IMR-90 (cell line): ENCODE results near the gene BCL11A. TPM values are rescaled to one million over a fixed set of nuclear protein-coding genes. Genes with fewer than 3 reads are reported as not detected.

Source experiments
- ATAC-seq: fragments of 200-7000 bp; cut with Tn5 transposase; 2 replicates; pipeline ENCODE4 v1.9.1; 2020; ENCODE audit warnings: low read depth, mild to moderate bottlenecking, moderate library complexity
- BruUV-seq: library from RNA; stranded (reverse); fragments of 400-500 nt; replicated peaks from 2 replicates; lab custom pipeline; 2021; lab: Mats Ljungman, UMichigan
- CTCF ChIA-PET: fragments of 300-600 bp; formaldehyde crosslinking; extraction: SDS; loops from one replicate; lab custom pipeline; 2021; ENCODE audit warnings: antibody characterized with exemption; lab: Yijun Ruan, JAX
- POLR2A ChIA-PET: fragments of 300-600 bp; sonication (Branson Sonifier 250); formaldehyde crosslinking; loops from one replicate; lab custom pipeline; 2022; ENCODE audit warnings: antibody characterized with exemption; ENCODE audit not compliant: unreplicated experiment; lab: Charles Lee
- DNase-seq: peaks from one replicate; pipeline ENCODE4 v3.0.0; 2013
- H2AFZ ChIP-seq: replicated peaks from 2 replicates; pipeline ENCODE3; 2013; ENCODE audit warnings: low read length, mild to moderate bottlenecking; ENCODE audit not compliant: poor library complexity
- H2AK5ac ChIP-seq: 2 replicates; pipeline ENCODE4 v1.6.1; 2013; ENCODE audit warnings: low read depth, low read length, inconsistent platforms
- H2AK9ac ChIP-seq: replicated peaks from 2 replicates; pipeline ENCODE3; 2013; ENCODE audit warnings: mild to moderate bottlenecking, low read depth, low read length, moderate library complexity; ENCODE audit not compliant: poor library complexity
- H2BK120ac ChIP-seq: 2 replicates; pipeline ENCODE4 v1.6.1; 2013; ENCODE audit warnings: low read depth, low read length, inconsistent platforms
- H2BK15ac ChIP-seq: 3 replicates; pipeline ENCODE4 v1.6.1; 2013; ENCODE audit warnings: low read depth, low read length, inconsistent platforms
- H2BK20ac ChIP-seq: 2 replicates; pipeline ENCODE4 v1.6.1; 2013; ENCODE audit warnings: low read depth, mild to moderate bottlenecking, inconsistent platforms, low read length, moderate library complexity
- H2BK5ac ChIP-seq: 2 replicates; pipeline ENCODE4 v1.6.1; 2013; ENCODE audit warnings: mild to moderate bottlenecking, low read depth, low read length, inconsistent platforms; ENCODE audit not compliant: poor library complexity, severe bottlenecking
- H3K14ac ChIP-seq: replicated peaks from 2 replicates; pipeline ENCODE4 v1.6.1; 2013; ENCODE audit warnings: low read depth, low read length, inconsistent platforms
- H3K18ac ChIP-seq: 2 replicates; pipeline ENCODE4 v1.6.1; 2013; ENCODE audit warnings: low read depth, low read length, control low read depth
- H3K23ac ChIP-seq: 2 replicates; pipeline ENCODE4 v1.6.1; 2013; ENCODE audit warnings: low read depth, low read length, inconsistent platforms
- H3K27ac ChIP-seq: 2 replicates; pipeline ENCODE4 v1.5.1; 2013; ENCODE audit warnings: mild to moderate bottlenecking, control low read depth, low read length; ENCODE audit not compliant: insufficient read depth
- H3K27me3 ChIP-seq: 2 replicates; pipeline ENCODE4 v1.6.1; 2013; ENCODE audit warnings: low read length; ENCODE audit not compliant: control insufficient read depth, insufficient read depth
- H3K36me3 ChIP-seq: 2 replicates; pipeline ENCODE4 v1.6.1; 2013; ENCODE audit warnings: low read length, mixed read lengths; ENCODE audit not compliant: control insufficient read depth, insufficient read depth
- H3K4ac ChIP-seq: 2 replicates; pipeline ENCODE4 v1.6.1; 2013; ENCODE audit warnings: low read depth, low read length, inconsistent platforms
- H3K4me1 ChIP-seq: 2 replicates; pipeline ENCODE4 v1.6.1; 2013; ENCODE audit warnings: low read length, mixed read lengths; ENCODE audit not compliant: control insufficient read depth, insufficient read depth
- H3K4me2 ChIP-seq: 2 replicates; pipeline ENCODE4 v1.6.1; 2013; ENCODE audit warnings: low read depth, mild to moderate bottlenecking, control low read depth, low read length, moderate library complexity
- H3K4me3 ChIP-seq: 2 replicates; pipeline ENCODE4 v1.5.1; 2013; ENCODE audit warnings: low read depth, mild to moderate bottlenecking, control low read depth, low read length, moderate library complexity; ENCODE audit not compliant: insufficient read depth
- H3K56ac ChIP-seq: 2 replicates; pipeline ENCODE4 v1.6.1; 2013; ENCODE audit warnings: low read length, inconsistent platforms; ENCODE audit not compliant: insufficient read depth; ENCODE audit errors: extremely low read depth
- H3K79me1 ChIP-seq, 2 experiments: 2 replicates each; pipeline ENCODE4 v1.6.1; 2013; ENCODE audit warnings: low read length in 2 of 2, inconsistent platforms in 1 of 2, low read depth in 1 of 2
- H3K9ac ChIP-seq: 2 replicates; pipeline ENCODE4 v1.6.1; 2013; ENCODE audit warnings: low read depth, low read length, control low read depth
- H3K9me1 ChIP-seq: 2 replicates; pipeline ENCODE4 v1.6.1; 2013; ENCODE audit warnings: low read length, inconsistent platforms; ENCODE audit not compliant: insufficient read depth
- H3K9me3 ChIP-seq: 2 replicates; pipeline ENCODE4 v1.6.1; 2013; ENCODE audit warnings: low read length; ENCODE audit not compliant: control insufficient read depth, insufficient read depth
- H4K20me1 ChIP-seq: 2 replicates; pipeline ENCODE4 v1.6.1; 2013; ENCODE audit warnings: low read length, inconsistent platforms; ENCODE audit not compliant: insufficient read depth
- H4K5ac ChIP-seq: 2 replicates; pipeline ENCODE4 v1.6.1; 2013; ENCODE audit warnings: mild to moderate bottlenecking, low read depth, low read length, control low read depth
- H4K8ac ChIP-seq, 2 experiments: 2 replicates each; pipeline ENCODE4 v1.6.1; 2013; ENCODE audit warnings: low read depth in 2 of 2, low read length in 2 of 2, control low read depth in 1 of 2, inconsistent platforms in 1 of 2
- H4K91ac ChIP-seq: 2 replicates; pipeline ENCODE4 v1.6.1; 2013; ENCODE audit warnings: low read depth, low read length, inconsistent platforms; ENCODE audit not compliant: insufficient read depth
- CEBPB ChIP-seq: IDR thresholded peaks from 2 replicates; pipeline ENCODE4 v1.6.1; 2012; ENCODE audit warnings: low read depth, low read length, improper control_type of control experiment
- CHD1 ChIP-seq: IDR thresholded peaks from 2 replicates; pipeline ENCODE4 v1.6.1; 2012; ENCODE audit warnings: low read depth, low read length, improper control_type of control experiment
- FOS ChIP-seq: fragments of 150-350 bp; IDR thresholded peaks from 2 replicates; pipeline ENCODE4 v1.6.1; 2016; ENCODE audit warnings: low read depth, low read length
- MAZ ChIP-seq: IDR thresholded peaks from 2 replicates; pipeline ENCODE4 v1.6.1; 2012; ENCODE audit warnings: low read depth, mild to moderate bottlenecking, low read length, improper control_type of control experiment, moderate library complexity, borderline replicate concordance
- NFE2L2 ChIP-seq: fragments of 150-350 bp; IDR thresholded peaks from 2 replicates; pipeline ENCODE4 v1.6.1; 2016; ENCODE audit warnings: low read depth, mild to moderate bottlenecking, low read length
- RAD21 ChIP-seq: IDR thresholded peaks from 2 replicates; pipeline ENCODE4 v1.6.1; 2012; ENCODE audit warnings: low read length, improper control_type of control experiment
- WGBS, 2 experiments: methylation state at CpG; one replicate each; pipeline versions ENCODE4 v1.1.5 to v1.1.7; 2013; ENCODE audit warnings: missing lambda C conversion rate in 2 of 2; ENCODE audit not compliant: insufficient read length in 1 of 2; ENCODE audit errors: extremely low coverage in 2 of 2; 5-methylcytosine and 5-hydroxymethylcytosine counted together
- dilution Hi-C: fragments of 300-500 bp; cut with HindIII; formaldehyde crosslinking; loops from one replicate; pipeline ENCODE4 v1.14.3; 2018; ENCODE audit warnings: low sequenced_read_pairs; ENCODE audit not compliant: unreplicated experiment
- in situ Hi-C: fragments of 300-500 bp; cut with MboI; formaldehyde crosslinking; loops from 3 replicates; pipeline ENCODE4 v1.14.3; 2019; ENCODE audit warnings: low sequenced_read_pairs, inconsistent platforms, mixed read lengths
- intact Hi-C: fragments of 100-400 bp; cut with micrococcal nuclease; formaldehyde crosslinking; loops from 2 replicates; pipeline ENCODE4 v1.10.0; 2022
- polyA plus RNA-seq, 3 experiments: library from polyadenylated mRNA; depleted of rRNA; stranded (reverse); fragments of >200 nt; gene quantifications; 2 replicates each; pipeline ENCODE4 v1.2.3, GENCODE V29; 2012; ENCODE audit warnings: low replicate concordance in 1 of 3
- total RNA-seq: library from RNA; depleted of rRNA; stranded (reverse); fragments of >200 nt; gene quantifications from 2 replicates; pipeline ENCODE4 v1.2.3, GENCODE V29; 2012

Gene BCL11A
- total and polyA plus RNA-seq, 2 of the 4 experiments (the other 2 are of a cell fraction): 1.0 to 1.1 TPM

DNA sequence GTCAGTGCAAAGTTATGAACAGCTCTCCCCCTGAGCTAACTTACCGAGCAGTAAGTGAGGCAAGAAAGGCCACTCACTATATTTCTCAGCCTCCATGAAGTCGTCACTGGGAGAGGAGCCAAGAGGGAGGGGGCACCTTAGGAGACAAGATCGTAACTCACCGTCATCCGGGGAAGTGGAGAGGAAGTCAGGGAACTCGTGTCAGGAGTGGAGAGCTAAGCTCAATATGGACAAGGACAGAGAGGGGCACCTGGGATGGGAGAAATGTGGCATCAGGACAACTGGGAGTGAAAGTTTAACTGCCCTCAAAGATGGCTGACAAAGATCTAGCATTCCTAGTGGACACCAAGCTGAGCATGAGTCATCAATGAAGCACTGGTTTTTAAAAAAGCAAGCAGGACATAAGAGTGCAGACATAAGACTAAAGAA is 37.1 kb downstream of the BCL11A start (continued):
- no peak for TF ChIP-seq CHD1

DNA sequence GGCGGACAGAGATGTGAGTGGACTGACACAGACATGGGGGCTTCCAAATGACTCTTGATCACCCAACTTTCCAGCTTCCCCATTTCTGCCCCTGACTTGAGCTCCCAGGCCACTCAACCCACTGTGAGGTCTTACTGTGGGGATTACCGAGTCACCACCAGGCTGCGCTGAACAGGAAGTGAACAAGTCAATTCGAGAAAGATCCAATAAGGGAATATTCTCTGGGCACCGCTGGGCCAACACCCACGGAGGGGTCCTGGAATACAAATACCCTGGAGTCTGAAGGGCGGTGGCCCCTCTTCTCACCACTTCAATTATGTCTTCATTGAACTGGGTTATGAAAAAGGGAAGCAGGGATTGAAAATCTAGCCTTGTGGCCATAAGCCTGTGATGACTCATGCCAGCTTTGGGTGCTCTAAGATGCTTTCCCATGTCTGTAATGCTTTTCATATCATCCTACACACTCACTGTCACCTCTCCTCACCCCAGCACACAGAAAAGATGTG is 37.7 kb downstream of the BCL11A start:
- Histone ChIP-seq H4K8ac (peak overlapping the region; percentile 84 to 97), H4K91ac (peak overlapping the region; percentile 100), H2AK5ac (peak overlapping the region; percentile 72), H3K27me3 (no peaks in the 10 kb centered on the region), H3K4me3 (no peak overlapping the region), H3K14ac (peak overlapping the region; percentile 98), H2AK9ac (peak overlapping the region; percentile 93), H4K20me1 (no peaks in the 10 kb centered on the region), H2BK5ac (peak overlapping the region; percentile 99), H3K79me1 (no peaks in the 10 kb centered on the region), H3K4me2 (peak overlapping the region; percentile 58; the same call in 1 of the 2 replicates), H3K4me1 (peaks cover 13% of the 10 kb centered on the region), H3K9me1 (peaks cover 8% of the 10 kb centered on the region), H3K9ac (no peak overlapping the region), H3K27ac (peak overlapping the region; percentile 98), H2AFZ (peak overlapping the region; percentile 97), H2BK20ac (peak overlapping the region; percentile 99), H2BK120ac (peak overlapping the region; percentile 100), H3K4ac (peak overlapping the region; percentile 99), H2BK15ac (peak overlapping the region; percentile 99), H4K5ac (peak overlapping the region; percentile 99), H3K36me3 (no peaks in the 10 kb centered on the region), H3K56ac (peak overlapping the region; percentile 49; the same call in 1 of the 2 replicates), H3K23ac (0 out of 2 replicates have a peak overlapping the region, but pooled peaks have one; percentile 42), H3K9me3 (no peaks in the 10 kb centered on the region), H3K18ac (peak overlapping the region; percentile 99; the same call in 1 of the 2 replicates)
- ATAC-seq (peak; percentile 69), DNase-seq (peak; percentile 94)
- CTCF ChIA-PET: interaction anchor here (1.6 kb wide), 1 partner anchor 9 kb away, joined by 6 read pairs; no protein-coding TSS in a partner anchor
- POLR2A ChIA-PET: no interaction called here
- in situ Hi-C loops (no loop called here), intact Hi-C loops (loop anchor here (1.0 to 2.0 kb wide), 2 partner anchors 18 to 31 kb away; no protein-coding TSS in a partner anchor), dilution Hi-C loops (no loop called here)
- TF ChIP-seq MAZ (no peak), CHD1 (no peak), FOS (peak; percentile 78), NFE2L2 (no peak), RAD21 (no peak), CEBPB (no peak)
- BruUV-seq: no TSS peak
- no CpG with 5 or more reads among the region's 7 CpGs for WGBS, 2 experiments
